GM10266 (cell line): ENCODE data around the gene SMARCA4.
"Not testable (repeated sequence)": the region's sequence is repeated elsewhere in the genome, so short reads cannot be mapped to it uniquely, and the experiment has no call there.

Source experiments
- DNase-seq: peaks from one replicate; pipeline ENCODE4 v3.0.0; 2012; ENCODE audit errors: extremely low spot score
- CTCF ChIP-seq: IDR thresholded peaks from 2 replicates; pipeline ENCODE4 v1.5.1; 2012; ENCODE audit warnings: mild to moderate bottlenecking, low read depth; ENCODE audit not compliant: control insufficient read depth, insufficient read depth; ENCODE audit errors: missing control alignments

Gene SMARCA4

GRCh38 chr19:11070123-11070522, 109.3 kb downstream of the SMARCA4 start:
- no peak for TF ChIP-seq CTCF
- DNase-seq: no peak

- DNase-seq: no peak
- no peak for TF ChIP-seq CTCF
These were observed 112.7 kb downstream of the SMARCA4 start for GRCh38 chr19:11073568-11073967.

- DNase-seq: not testable (repeated sequence)
These were observed 116.0 kb downstream of the SMARCA4 start for GRCh38 chr19:11076792-11077191.

DNA sequence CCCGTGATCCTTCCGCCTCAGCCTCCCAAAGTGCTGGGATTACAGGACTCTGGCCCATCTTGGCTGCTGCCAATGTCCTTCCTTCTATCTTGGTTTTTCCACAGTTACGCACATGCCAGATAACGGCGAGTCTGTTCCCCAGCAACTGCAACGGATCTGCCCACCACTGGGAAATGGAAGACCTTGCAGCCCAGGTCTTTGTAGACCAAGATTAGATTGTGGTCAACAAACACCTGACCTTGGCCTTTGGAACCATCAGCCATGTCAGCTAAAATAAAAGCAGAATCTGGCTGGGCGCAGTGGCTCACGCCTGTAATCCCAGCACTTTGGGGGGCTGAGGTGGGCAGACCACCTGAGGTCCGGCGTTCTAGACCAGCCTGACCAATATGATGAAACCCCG, 118.1 kb downstream of the SMARCA4 start:
- no peak for TF ChIP-seq CTCF
- DNase-seq: no peak

- DNase-seq: no peak
These were observed 119.2 kb downstream of the SMARCA4 start for GRCh38 chr19:11079999-11080398.

DNA sequence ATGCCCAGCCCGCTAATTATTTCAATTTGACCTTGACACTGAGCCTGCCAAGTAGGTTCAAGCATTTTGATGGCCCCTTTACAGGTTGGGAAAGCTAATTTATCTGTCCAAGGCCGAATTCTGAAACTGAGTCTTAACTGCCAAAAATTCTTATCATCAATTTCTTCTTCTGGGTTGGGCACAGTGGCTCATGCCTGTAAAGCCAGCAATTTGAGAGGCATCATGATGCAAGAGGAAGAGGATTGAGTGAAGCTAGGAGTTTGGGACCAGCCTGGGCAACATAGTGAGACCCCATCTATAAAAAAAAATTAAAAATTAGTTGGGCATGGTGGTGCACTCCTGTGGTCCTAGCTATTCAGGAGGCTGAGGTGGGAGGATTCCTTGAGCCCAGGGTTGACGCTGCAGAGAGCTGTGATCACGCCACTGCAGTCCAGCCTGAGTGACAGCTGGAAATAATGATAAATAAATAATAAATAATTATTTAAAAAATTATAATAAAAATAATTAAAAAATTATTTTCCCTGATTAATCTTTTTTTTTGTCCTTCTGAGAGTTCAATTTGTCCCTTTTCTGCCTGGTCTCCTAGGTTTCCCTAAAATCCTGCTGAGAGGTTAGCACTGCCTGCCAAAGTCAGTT, 127.2 kb downstream of the SMARCA4 start:
- DNase-seq: no peak
- no peak for TF ChIP-seq CTCF

More at GRCh38 chr19:11079999-11080398, 119.2 kb downstream of the SMARCA4 start:
- TF ChIP-seq CTCF: no peak

DNA sequence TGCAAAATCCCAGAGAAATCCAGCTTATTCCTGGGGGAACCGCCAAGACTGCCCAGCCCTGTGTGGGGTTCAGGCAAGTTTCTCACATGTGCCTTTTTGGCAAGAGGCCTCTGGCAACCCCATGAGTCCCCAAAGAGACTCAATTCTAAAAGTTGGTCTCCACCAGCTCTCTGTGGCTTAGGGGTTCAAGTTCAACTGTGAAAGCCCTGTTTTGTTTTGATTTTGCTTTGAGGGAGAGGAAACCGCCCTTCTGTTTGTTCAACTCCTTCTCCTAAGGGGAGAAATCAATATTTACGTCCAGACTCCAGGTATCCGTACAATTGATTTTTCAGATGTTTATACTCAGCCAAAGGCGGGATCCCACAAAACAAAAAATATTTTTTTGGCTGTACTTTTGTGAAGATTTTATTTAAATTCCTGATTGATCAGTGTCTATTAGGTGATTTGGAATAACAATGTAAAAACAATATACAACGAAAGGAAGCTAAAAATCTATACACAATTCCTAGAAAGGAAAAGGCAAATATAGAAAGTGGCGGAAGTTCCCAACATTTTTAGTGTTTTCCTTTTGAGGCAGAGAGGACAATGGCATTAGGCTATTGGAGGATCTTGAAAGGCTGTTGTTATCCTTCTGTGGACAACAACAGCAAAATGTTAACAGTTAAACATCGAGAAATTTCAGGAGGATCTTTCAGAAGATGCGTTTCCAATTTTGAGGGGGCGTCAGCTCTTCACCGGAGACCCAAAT, 127.8 kb downstream of the SMARCA4 start:
- TF ChIP-seq CTCF: no peak
- DNase-seq: no peak
